ENCODE measurements around the gene MINPP1.

DNA sequence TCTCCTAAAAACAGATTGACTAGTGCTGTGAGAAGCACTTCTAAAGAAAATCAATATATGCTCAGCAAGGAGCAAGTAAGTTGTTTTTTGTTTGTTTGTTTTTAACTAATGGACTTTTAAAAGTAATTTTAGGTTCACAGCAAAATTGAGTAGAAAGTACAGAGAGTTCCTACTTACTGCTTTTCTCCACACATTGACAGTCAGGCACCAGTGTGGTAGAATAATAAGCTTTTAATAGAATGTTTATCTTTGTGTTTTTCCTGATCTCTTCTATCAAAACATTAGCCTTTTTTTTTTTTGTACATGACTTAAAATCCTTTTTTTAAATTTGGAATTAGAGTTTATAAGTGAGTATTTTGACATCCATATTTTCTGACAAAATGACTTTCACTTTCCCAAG lies 28.0 kb downstream of the MINPP1 start:
- TF ChIP-seq, protein P1, sequence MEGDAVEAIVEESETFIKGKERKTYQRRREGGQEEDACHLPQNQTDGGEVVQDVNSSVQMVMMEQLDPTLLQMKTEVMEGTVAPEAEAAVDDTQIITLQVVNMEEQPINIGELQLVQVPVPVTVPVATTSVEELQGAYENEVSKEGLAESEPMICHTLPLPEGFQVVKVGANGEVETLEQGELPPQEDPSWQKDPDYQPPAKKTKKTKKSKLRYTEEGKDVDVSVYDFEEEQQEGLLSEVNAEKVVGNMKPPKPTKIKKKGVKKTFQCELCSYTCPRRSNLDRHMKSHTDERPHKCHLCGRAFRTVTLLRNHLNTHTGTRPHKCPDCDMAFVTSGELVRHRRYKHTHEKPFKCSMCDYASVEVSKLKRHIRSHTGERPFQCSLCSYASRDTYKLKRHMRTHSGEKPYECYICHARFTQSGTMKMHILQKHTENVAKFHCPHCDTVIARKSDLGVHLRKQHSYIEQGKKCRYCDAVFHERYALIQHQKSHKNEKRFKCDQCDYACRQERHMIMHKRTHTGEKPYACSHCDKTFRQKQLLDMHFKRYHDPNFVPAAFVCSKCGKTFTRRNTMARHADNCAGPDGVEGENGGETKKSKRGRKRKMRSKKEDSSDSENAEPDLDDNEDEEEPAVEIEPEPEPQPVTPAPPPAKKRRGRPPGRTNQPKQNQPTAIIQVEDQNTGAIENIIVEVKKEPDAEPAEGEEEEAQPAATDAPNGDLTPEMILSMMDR (IDR thresholded peaks at IDR 0.05; ENCODE audit: poor library complexity): no peak
- TF ChIP-seq EZH2phosphoT487 (IDR thresholded peaks at IDR 0.05; ENCODE audit: low read depth, severe bottlenecking, unreplicated experiment): no peak

Measured in hepatocyte (in vitro differentiated cells).